Hepatocyte (in vitro differentiated cells): ENCODE results near the gene MYH7.

Experiments
- EZH2 ChIP-seq: fragments of 200-600 bp; sonication (generic); IDR thresholded peaks from 2 replicates; pipeline ENCODE4 v1.6.1; 2016; ENCODE audit warnings: antibody characterized with exemption, mild to moderate bottlenecking, borderline replicate concordance
- EZH2phosphoT487 ChIP-seq: fragments of 200-600 bp; sonication (generic); IDR thresholded peaks from one replicate; pipeline ENCODE4 v1.6.1; 2018; ENCODE audit warnings: antibody characterized with exemption, mild to moderate bottlenecking, low read depth, moderate library complexity; ENCODE audit not compliant: unreplicated experiment, severe bottlenecking
- TF ChIP-seq, protein P1 (sequence below): fragments of 200-600 bp; sonication (generic); IDR thresholded peaks from 2 replicates; pipeline ENCODE4 v1.5.1; 2016; ENCODE audit warnings: antibody characterized with exemption, mild to moderate bottlenecking; ENCODE audit not compliant: poor library complexity

DNA sequence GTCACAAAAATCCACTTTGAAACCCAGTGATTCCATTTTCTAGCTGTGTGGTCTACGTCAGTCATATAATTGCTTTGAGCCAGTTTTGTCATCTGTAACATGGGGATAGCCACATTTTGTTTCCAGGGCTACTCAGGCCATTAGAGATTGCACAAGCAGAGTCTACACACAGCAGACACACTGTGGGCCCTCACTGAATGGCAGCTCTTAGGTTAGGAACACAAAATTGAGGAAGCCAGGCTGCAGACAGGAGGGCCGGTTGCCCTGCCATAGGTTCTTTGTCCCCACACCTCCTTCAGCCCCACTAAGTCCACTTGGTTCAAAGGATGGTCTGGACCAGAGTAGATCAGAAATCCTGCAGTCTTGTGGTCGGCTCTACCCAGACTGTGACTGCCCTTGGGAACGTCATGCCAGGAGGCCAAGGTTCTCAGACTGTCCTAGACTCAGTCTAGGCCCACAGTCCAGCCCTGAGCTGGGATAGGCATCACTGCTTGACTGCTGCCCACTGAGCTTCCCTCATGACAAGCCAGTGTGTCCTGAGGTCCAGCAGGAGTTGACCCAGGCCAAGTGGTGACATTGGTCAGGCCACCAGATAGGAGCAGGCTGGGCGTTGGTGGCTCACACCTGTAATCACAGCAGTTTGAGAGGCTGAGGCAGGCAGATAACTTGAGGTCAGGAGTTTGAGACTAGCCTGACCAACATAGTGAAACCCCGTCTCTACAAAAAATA is 3.8 kb upstream of the MYH7 start:
- TF ChIP-seq, protein P1, sequence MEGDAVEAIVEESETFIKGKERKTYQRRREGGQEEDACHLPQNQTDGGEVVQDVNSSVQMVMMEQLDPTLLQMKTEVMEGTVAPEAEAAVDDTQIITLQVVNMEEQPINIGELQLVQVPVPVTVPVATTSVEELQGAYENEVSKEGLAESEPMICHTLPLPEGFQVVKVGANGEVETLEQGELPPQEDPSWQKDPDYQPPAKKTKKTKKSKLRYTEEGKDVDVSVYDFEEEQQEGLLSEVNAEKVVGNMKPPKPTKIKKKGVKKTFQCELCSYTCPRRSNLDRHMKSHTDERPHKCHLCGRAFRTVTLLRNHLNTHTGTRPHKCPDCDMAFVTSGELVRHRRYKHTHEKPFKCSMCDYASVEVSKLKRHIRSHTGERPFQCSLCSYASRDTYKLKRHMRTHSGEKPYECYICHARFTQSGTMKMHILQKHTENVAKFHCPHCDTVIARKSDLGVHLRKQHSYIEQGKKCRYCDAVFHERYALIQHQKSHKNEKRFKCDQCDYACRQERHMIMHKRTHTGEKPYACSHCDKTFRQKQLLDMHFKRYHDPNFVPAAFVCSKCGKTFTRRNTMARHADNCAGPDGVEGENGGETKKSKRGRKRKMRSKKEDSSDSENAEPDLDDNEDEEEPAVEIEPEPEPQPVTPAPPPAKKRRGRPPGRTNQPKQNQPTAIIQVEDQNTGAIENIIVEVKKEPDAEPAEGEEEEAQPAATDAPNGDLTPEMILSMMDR = no peak
- TF ChIP-seq EZH2phosphoT487 (no peak), EZH2 (no peak)
